Measurements from ENCODE around the gene PDE1C.

- TF ChIP-seq EP300 (IDR thresholded peaks at IDR 0.05) (no peak), CTCF (IDR thresholded peaks at IDR 0.05) (no peak)
These were observed 194.8 kb downstream of the PDE1C start for GRCh38 chr7:31875424-31875823.

Data from ovary (tissue), 3 donors.